PFSK-1 (cell line): ENCODE data around the gene NCLN.

Source experiments
- FOXP2 ChIP-seq: optimal IDR thresholded peaks from 2 replicates; pipeline ENCODE3; 2011; ENCODE audit warnings: borderline replicate concordance, control low read depth, inconsistent platforms; ENCODE audit not compliant: insufficient read depth; ENCODE audit errors: extremely low read length, extremely low read depth
- POLR2AphosphoS5 ChIP-seq: IDR thresholded peaks from 2 replicates; pipeline ENCODE4 v1.6.1; 2012; ENCODE audit warnings: low read depth, mild to moderate bottlenecking, control low read depth, low read length, moderate library complexity
- SIN3A ChIP-seq: IDR thresholded peaks from 2 replicates; pipeline ENCODE4 v1.6.1; 2012; ENCODE audit warnings: mild to moderate bottlenecking, low read length, moderate library complexity, borderline replicate concordance; ENCODE audit not compliant: insufficient read depth
- TAF1 ChIP-seq: IDR thresholded peaks from 2 replicates; pipeline ENCODE4 v1.6.1; 2012; ENCODE audit warnings: low read length, control low read depth, borderline replicate concordance; ENCODE audit not compliant: insufficient read depth
- TF ChIP-seq, protein P1 (sequence below), 2 experiments: IDR thresholded peaks; 2 replicates each; pipeline versions ENCODE4 v1.6.1 to v1.8.0; 2011 to 2012; ENCODE audit warnings: low read depth in 2 of 2, low read length in 2 of 2, control low read depth in 1 of 2, inconsistent platforms in 1 of 2, mild to moderate bottlenecking in 1 of 2, moderate library complexity in 1 of 2; ENCODE audit not compliant: insufficient read depth in 1 of 2

Gene NCLN

DNA sequence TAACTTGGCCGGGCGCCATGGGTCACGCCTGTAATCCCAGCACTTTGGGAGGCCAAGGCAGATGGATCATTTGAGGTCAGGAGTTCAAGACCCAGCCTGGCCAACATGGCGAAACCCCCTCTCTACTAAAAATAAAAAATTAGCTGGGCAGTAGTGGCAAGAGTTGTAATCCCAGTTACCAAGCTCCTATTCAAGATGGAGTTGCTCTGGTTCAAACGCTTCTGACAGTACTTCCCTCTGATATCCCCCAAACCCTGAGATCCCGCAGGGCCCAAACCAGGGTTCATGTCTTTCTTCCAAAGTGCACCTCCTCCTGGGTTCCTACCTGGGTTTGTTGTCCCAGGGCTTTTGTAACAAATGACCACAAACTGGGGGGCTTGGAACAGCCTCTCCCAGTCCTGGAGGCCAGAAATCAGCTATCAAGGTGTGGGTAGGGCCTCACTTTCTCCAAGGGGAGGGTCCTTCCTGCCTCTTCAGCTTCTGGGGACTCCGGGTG, 52.4 kb downstream of the NCLN start:
- no peak for TF ChIP-seq TAF1
- TF ChIP-seq SIN3A = no peak
- TF ChIP-seq, protein P1, sequence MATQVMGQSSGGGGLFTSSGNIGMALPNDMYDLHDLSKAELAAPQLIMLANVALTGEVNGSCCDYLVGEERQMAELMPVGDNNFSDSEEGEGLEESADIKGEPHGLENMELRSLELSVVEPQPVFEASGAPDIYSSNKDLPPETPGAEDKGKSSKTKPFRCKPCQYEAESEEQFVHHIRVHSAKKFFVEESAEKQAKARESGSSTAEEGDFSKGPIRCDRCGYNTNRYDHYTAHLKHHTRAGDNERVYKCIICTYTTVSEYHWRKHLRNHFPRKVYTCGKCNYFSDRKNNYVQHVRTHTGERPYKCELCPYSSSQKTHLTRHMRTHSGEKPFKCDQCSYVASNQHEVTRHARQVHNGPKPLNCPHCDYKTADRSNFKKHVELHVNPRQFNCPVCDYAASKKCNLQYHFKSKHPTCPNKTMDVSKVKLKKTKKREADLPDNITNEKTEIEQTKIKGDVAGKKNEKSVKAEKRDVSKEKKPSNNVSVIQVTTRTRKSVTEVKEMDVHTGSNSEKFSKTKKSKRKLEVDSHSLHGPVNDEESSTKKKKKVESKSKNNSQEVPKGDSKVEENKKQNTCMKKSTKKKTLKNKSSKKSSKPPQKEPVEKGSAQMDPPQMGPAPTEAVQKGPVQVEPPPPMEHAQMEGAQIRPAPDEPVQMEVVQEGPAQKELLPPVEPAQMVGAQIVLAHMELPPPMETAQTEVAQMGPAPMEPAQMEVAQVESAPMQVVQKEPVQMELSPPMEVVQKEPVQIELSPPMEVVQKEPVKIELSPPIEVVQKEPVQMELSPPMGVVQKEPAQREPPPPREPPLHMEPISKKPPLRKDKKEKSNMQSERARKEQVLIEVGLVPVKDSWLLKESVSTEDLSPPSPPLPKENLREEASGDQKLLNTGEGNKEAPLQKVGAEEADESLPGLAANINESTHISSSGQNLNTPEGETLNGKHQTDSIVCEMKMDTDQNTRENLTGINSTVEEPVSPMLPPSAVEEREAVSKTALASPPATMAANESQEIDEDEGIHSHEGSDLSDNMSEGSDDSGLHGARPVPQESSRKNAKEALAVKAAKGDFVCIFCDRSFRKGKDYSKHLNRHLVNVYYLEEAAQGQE (IDR thresholded peaks at IDR 0.05; ENCODE audit: insufficient read depth in 1 of 2, low read depth in 2 of 2, low read length in 2 of 2) = no peak
- TF ChIP-seq FOXP2 = no peak
- no peak for TF ChIP-seq POLR2AphosphoS5

DNA sequence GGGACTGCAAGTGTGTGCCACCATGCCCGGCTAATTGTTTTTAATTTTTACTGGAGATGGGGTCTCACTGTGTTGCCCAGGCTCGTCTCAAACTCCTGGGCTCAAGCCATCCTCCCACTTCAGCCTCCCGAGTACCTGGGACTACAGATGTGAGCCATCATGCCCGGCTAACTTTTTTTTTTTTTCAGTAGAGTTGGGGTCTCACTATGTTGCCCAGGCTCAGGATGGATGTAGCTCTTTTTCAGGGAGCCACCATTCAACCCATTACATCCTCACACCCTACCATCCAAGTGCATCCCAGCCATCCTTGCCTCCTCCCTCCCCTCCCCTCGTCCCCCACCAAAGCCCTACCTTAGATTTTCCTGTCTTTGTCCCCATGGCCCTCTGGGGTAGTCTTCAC, 53.6 kb downstream of the NCLN start:
- TF ChIP-seq FOXP2 = no peak
- TF ChIP-seq, protein P1 (IDR thresholded peaks at IDR 0.05; ENCODE audit: insufficient read depth in 1 of 2, low read depth in 2 of 2, low read length in 2 of 2) = no peak
- TF ChIP-seq SIN3A = no peak
- TF ChIP-seq TAF1 = no peak
- TF ChIP-seq POLR2AphosphoS5 = no peak

DNA sequence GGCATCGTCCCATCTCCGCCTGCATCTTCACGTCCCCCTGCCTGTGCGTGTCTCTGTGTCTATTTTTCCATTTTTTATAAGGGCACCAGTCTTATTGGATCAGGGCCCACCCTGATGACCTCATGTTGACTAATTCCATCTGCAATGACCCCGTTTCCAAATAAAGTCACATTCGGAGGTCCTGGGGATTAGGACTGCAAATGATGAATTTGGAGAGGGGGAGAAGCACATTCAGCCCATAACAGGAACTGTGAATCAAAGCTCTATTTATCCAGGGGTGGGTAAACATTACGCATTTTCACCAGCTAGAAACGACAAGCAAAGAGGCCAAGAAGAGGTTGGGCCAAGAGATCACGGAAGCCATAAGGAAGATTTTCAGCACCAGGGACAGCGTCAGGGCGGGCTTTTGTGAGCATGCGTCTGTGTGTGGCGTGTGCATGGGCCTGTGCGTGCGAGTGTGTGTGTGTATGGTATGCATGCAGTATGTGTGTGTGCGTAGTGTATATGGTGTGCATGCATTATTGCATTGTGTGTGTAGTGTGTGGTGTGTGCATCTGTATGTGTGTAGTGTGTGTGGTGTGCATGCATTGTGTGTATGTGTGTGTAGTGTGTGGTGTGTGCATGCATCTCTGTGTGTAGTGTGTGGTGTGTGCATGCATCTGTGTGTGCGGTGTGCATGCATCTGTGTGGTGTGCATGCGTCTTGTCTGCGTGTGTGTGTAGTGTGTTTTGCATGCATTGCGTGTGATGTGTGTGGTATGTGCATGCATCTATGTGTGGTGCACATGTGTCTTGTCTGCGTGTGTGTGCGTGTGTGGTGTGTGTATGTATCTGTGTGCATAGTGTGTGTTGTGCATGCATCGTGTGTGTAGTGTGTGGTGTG, 58.3 kb downstream of the NCLN start:
- TF ChIP-seq, protein P1 (IDR thresholded peaks at IDR 0.05; ENCODE audit: insufficient read depth in 1 of 2, low read depth in 2 of 2, low read length in 2 of 2) = peak; percentile 99
- no peak for TF ChIP-seq FOXP2

DNA sequence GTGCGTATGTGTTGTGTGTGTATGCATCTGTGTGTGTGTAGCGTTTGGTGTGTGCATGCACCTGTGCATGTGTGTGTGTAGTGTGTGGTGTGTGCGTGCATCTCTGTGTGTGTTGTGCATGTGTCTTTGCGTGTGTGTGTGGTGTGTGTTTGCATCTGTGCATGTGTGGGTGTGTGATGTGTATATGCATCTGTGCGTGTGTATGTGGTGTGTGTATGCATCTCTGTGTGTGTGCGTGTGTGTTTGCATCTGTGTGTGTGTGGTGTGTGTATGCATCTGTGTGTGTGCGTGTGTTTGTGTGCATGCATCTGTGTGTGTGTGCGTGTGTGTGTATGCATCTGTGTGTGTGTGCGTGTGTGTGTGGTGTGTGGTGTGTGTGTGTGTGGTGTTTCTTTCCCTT, 59.3 kb downstream of the NCLN start:
- TF ChIP-seq FOXP2 = no peak
- TF ChIP-seq TAF1 = no peak
- TF ChIP-seq, protein P1 (IDR thresholded peaks at IDR 0.05; ENCODE audit: insufficient read depth in 1 of 2, low read depth in 2 of 2, low read length in 2 of 2) = 0 out of 4 replicates have a peak, but pooled peaks of 1 of the 2 experiments have one; percentile 8
- no peak for TF ChIP-seq SIN3A
- TF ChIP-seq POLR2AphosphoS5 = no peak
